ENCODE data around the gene TESPA1. TPM values are rescaled to one million over a fixed set of nuclear protein-coding genes. Genes with fewer than 3 reads are reported as not detected.

The TESPA1 gene
- total RNA-seq, 1 donor from 2014 or later, result 186 TPM

Other genes with a start within 250 kb of the TESPA1 start
- 0.51 TPM in 1 of 2 replicates, not detected in the other for gene MUCL1, start 130.2 kb downstream of the TESPA1 start, total RNA-seq
- not detected in 2 replicates for gene NEUROD4, start 35.2 kb upstream of the TESPA1 start, total RNA-seq
- not detected in 2 replicates for gene OR9K2, start 141.6 kb upstream of the TESPA1 start, total RNA-seq
- gene OR10A7, start 236.3 kb upstream of the TESPA1 start, total RNA-seq, result not detected in 2 replicates

All from activated T-helper 2 cell treated with anti-CD3 and anti-CD28 coated beads, Interferon-gamma antibody, Interleukin-2, Interleukin-4, amounts not matched to agents 10 μg/mL and 5 μg/mL and 100 μg/mL, durations not matched to agents 14 hours and 24 hours and 36 hours (primary cell).